ENCODE data around the gene SLC25A21.

The SLC25A21 gene

GRCh38 chr14:37047226-37047625 is 125.2 kb downstream of the SLC25A21 start:
- no peaks in the 10 kb centered on the region for H3K36me3 ChIP-seq (ENCODE audit: insufficient read depth, low read length)
- H3K9ac ChIP-seq (ENCODE audit: insufficient read length): no peak overlapping the region
- no peak overlapping the region for H3K27ac ChIP-seq
- no peak for DNase-seq (ENCODE audit: low read depth, low spot score)
- H3K4me3 ChIP-seq: no peak overlapping the region
- H3K9me3 ChIP-seq (ENCODE audit: low read depth, low read length): no peaks in the 10 kb centered on the region
- no peak for TF ChIP-seq POLR2AphosphoS5 (IDR thresholded peaks at IDR 0.05; ENCODE audit: borderline replicate concordance, low read depth, low read length)
- no peak for TF ChIP-seq FOXP2 (optimal IDR thresholded peaks at IDR 0.05; ENCODE audit: control extremely low read depth, extremely low read length, insufficient read depth)
- no peak for TF ChIP-seq EZH2 (IDR thresholded peaks at IDR 0.05)

GRCh38 chr14:37046815-37047214 is 125.6 kb downstream of the SLC25A21 start:
- no peak for TF ChIP-seq POLR2AphosphoS5 (IDR thresholded peaks at IDR 0.05; ENCODE audit: borderline replicate concordance, low read depth, low read length)
- no peak for TF ChIP-seq EZH2 (IDR thresholded peaks at IDR 0.05)
- no peak for TF ChIP-seq FOXP2 (optimal IDR thresholded peaks at IDR 0.05; ENCODE audit: control extremely low read depth, extremely low read length, insufficient read depth)
- Histone ChIP-seq H3K36me3 (ENCODE audit: insufficient read depth, low read length) (no peaks in the 10 kb centered on the region), H3K9ac (ENCODE audit: insufficient read length) (no peak overlapping the region), H3K9me3 (ENCODE audit: low read depth, low read length) (no peaks in the 10 kb centered on the region), H3K4me3 (no peak overlapping the region), H3K27ac (no peak overlapping the region)
- no peak for DNase-seq (ENCODE audit: low read depth, low spot score)

- TF ChIP-seq EZH2 (IDR thresholded peaks at IDR 0.05) (no peak), POLR2AphosphoS5 (IDR thresholded peaks at IDR 0.05; ENCODE audit: borderline replicate concordance, low read depth, low read length) (no peak), FOXP2 (optimal IDR thresholded peaks at IDR 0.05; ENCODE audit: control extremely low read depth, extremely low read length, insufficient read depth) (no peak)
- no peaks in the 10 kb centered on the region for H3K36me3 ChIP-seq (ENCODE audit: insufficient read depth, low read length)
- H3K27ac ChIP-seq: no peak overlapping the region
- H3K4me3 ChIP-seq: no peak overlapping the region
- no peaks in the 10 kb centered on the region for H3K9me3 ChIP-seq (ENCODE audit: low read depth, low read length)
- H3K9ac ChIP-seq (ENCODE audit: insufficient read length): no peak overlapping the region
- DNase-seq (ENCODE audit: low read depth, low spot score): no peak
Observed at GRCh38 chr14:37045340-37046061, 126.9 kb downstream of the SLC25A21 start.

GRCh38 chr14:37037636-37038387 is 134.6 kb downstream of the SLC25A21 start:
- no peak for DNase-seq (ENCODE audit: low read depth, low spot score)
- no peaks in the 10 kb centered on the region for H3K9me3 ChIP-seq (ENCODE audit: low read depth, low read length)
- no peaks in the 10 kb centered on the region for H3K36me3 ChIP-seq (ENCODE audit: insufficient read depth, low read length)
- H3K27ac ChIP-seq: peak overlapping the region; percentile 84
- no peak overlapping the region for H3K9ac ChIP-seq (ENCODE audit: insufficient read length)
- TF ChIP-seq FOXP2 (optimal IDR thresholded peaks at IDR 0.05; ENCODE audit: control extremely low read depth, extremely low read length, insufficient read depth) (no peak), EZH2 (IDR thresholded peaks at IDR 0.05) (no peak), POLR2AphosphoS5 (IDR thresholded peaks at IDR 0.05; ENCODE audit: borderline replicate concordance, low read depth, low read length) (no peak)
- no peak overlapping the region for H3K4me3 ChIP-seq

- Histone ChIP-seq H3K9me3 (ENCODE audit: low read depth, low read length) (no peaks in the 10 kb centered on the region), H3K4me3 (no peak overlapping the region), H3K36me3 (ENCODE audit: insufficient read depth, low read length) (no peaks in the 10 kb centered on the region), H3K27ac (peak overlapping the region; percentile 84), H3K9ac (ENCODE audit: insufficient read length) (no peak overlapping the region)
- DNase-seq (ENCODE audit: low read depth, low spot score): no peak
- TF ChIP-seq FOXP2 (optimal IDR thresholded peaks at IDR 0.05; ENCODE audit: control extremely low read depth, extremely low read length, insufficient read depth) (no peak), POLR2AphosphoS5 (IDR thresholded peaks at IDR 0.05; ENCODE audit: borderline replicate concordance, low read depth, low read length) (no peak), EZH2 (IDR thresholded peaks at IDR 0.05) (no peak)
Observed at GRCh38 chr14:37036669-37037341, 135.6 kb downstream of the SLC25A21 start.

- Histone ChIP-seq H3K4me3 (no peak overlapping the region), H3K36me3 (ENCODE audit: insufficient read depth, low read length) (no peaks in the 10 kb centered on the region), H3K9me3 (ENCODE audit: low read depth, low read length) (no peaks in the 10 kb centered on the region), H3K27ac (peak overlapping the region; percentile 84), H3K9ac (ENCODE audit: insufficient read length) (no peak overlapping the region)
- TF ChIP-seq POLR2AphosphoS5 (IDR thresholded peaks at IDR 0.05; ENCODE audit: borderline replicate concordance, low read depth, low read length): no peak
- no peak for TF ChIP-seq EZH2 (IDR thresholded peaks at IDR 0.05)
- no peak for TF ChIP-seq FOXP2 (optimal IDR thresholded peaks at IDR 0.05; ENCODE audit: control extremely low read depth, extremely low read length, insufficient read depth)
- DNase-seq (ENCODE audit: low read depth, low spot score): no peak
Observed at GRCh38 chr14:37035401-37035800, 137.0 kb downstream of the SLC25A21 start.

GRCh38 chr14:37034410-37035285 is 137.8 kb downstream of the SLC25A21 start:
- no peak for DNase-seq (ENCODE audit: low read depth, low spot score)

More at GRCh38 chr14:37034410-37035285, 137.8 kb downstream of the SLC25A21 start:
- no peaks in the 10 kb centered on the region for H3K36me3 ChIP-seq (ENCODE audit: insufficient read depth, low read length)
- peak overlapping the region; percentile 84 for H3K27ac ChIP-seq
- TF ChIP-seq EZH2 (IDR thresholded peaks at IDR 0.05) (no peak), FOXP2 (optimal IDR thresholded peaks at IDR 0.05; ENCODE audit: control extremely low read depth, extremely low read length, insufficient read depth) (no peak), POLR2AphosphoS5 (IDR thresholded peaks at IDR 0.05; ENCODE audit: borderline replicate concordance, low read depth, low read length) (no peak)
- no peaks in the 10 kb centered on the region for H3K9me3 ChIP-seq (ENCODE audit: low read depth, low read length)
- H3K4me3 ChIP-seq: no peak overlapping the region
- no peak overlapping the region for H3K9ac ChIP-seq (ENCODE audit: insufficient read length)

All from SK-N-MC (cell line).